Measurements from ENCODE around the gene PADI1.

DNA sequence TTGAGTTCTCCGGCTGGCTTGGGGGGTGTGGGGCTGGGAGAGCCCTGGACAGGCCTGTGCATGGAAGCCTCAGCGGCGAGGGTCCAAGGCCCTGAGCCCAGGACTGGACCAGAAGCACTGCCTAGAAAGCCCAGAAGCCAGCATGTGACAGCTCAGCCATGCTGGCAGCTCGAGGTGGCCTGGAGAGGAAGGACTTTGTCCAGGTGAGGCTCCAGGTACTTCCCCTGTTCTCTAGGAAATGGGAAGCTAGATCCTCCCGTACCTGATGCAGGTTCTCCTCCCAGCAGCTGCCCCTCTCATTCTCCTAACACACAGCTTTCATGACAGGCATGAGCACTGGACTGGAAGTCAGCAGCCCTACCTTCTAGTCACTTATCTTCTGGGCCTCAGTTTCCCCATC, 50.4 kb downstream of the PADI1 start:
- TF ChIP-seq MAX (IDR thresholded peaks at IDR 0.05) (no peak), RAD21 (IDR thresholded peaks at IDR 0.05) (no peak)
- TF ChIP-seq, protein P1, sequence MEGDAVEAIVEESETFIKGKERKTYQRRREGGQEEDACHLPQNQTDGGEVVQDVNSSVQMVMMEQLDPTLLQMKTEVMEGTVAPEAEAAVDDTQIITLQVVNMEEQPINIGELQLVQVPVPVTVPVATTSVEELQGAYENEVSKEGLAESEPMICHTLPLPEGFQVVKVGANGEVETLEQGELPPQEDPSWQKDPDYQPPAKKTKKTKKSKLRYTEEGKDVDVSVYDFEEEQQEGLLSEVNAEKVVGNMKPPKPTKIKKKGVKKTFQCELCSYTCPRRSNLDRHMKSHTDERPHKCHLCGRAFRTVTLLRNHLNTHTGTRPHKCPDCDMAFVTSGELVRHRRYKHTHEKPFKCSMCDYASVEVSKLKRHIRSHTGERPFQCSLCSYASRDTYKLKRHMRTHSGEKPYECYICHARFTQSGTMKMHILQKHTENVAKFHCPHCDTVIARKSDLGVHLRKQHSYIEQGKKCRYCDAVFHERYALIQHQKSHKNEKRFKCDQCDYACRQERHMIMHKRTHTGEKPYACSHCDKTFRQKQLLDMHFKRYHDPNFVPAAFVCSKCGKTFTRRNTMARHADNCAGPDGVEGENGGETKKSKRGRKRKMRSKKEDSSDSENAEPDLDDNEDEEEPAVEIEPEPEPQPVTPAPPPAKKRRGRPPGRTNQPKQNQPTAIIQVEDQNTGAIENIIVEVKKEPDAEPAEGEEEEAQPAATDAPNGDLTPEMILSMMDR (IDR thresholded peaks at IDR 0.05; ENCODE audit: low read depth, low read length, missing input control) = no peak

All from liver (tissue), 3 donors.